GM20431 (cell line): ENCODE measurements around the gene GLCCI1.
"Not testable (repeated sequence)": the region's sequence is repeated elsewhere in the genome, so short reads cannot be mapped to it uniquely, and the experiment has no call there.

Experiments
- in situ Hi-C: fragments of 300-500 bp; cut with MseI, MboI; formaldehyde crosslinking; loops from one replicate; pipeline ENCODE4 v1.15.0; 2020; ENCODE audit warnings: low sequenced_read_pairs; ENCODE audit not compliant: unreplicated experiment

GLCCI1 gene

DNA sequence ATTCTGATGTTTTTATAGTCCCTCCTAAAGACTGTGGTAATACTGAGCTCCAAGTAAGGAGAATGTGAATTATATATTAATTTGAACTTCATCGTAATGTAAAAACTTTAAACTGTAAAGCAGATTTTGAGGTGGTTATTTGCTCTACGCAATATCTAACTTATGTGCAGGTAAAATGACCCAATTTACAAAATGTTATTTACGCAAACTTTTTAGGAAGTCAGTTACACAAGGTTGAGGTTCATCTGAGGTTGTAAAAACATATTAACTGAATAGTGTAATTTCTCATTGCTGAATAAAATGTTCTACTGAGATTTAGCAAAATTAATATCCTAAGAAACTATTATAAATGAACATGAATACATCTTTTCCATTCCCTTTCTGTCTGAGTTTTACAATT, 15.8 kb downstream of the GLCCI1 start:
- in situ Hi-C loops: no loop called here

DNA sequence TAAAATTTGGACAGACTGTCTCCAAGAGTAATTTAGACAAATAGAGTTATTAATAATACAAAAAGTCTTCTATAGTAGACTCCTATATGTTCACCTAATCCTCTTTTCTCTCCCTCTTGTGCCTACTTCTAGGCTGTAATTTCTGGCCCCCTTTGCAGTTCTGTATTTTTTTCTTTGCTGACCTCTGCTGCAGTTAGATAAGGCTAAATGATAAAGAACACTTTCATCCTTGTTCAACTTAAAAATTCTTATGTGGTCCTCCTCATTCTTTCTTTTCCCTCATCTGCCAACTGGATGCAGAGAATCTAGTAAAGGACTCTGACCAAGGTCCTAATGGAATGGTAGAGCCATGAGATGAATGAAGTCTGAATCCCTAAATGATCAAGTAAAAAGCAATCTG, 20.1 kb downstream of the GLCCI1 start:
- in situ Hi-C loops: no loop called here

DNA sequence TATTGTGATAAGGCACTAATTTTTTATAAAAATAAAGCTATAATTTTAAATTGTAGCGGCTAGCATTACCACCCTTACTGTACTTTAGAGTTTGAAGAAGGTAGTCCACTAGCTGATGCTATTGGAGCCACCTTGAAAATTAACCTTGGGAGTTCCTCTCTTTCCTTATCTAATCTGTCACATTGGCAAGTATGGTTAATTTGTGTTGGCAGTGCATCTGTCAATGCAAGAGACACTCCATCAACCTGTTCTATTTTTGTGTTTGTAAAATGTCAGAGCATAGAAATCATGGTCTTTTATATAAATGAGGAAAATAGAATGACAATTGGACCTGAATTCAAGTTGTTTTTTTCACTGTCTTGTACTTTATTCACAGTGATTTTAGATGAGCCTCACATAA, 20.5 kb downstream of the GLCCI1 start:
- in situ Hi-C loops: no loop called here

DNA sequence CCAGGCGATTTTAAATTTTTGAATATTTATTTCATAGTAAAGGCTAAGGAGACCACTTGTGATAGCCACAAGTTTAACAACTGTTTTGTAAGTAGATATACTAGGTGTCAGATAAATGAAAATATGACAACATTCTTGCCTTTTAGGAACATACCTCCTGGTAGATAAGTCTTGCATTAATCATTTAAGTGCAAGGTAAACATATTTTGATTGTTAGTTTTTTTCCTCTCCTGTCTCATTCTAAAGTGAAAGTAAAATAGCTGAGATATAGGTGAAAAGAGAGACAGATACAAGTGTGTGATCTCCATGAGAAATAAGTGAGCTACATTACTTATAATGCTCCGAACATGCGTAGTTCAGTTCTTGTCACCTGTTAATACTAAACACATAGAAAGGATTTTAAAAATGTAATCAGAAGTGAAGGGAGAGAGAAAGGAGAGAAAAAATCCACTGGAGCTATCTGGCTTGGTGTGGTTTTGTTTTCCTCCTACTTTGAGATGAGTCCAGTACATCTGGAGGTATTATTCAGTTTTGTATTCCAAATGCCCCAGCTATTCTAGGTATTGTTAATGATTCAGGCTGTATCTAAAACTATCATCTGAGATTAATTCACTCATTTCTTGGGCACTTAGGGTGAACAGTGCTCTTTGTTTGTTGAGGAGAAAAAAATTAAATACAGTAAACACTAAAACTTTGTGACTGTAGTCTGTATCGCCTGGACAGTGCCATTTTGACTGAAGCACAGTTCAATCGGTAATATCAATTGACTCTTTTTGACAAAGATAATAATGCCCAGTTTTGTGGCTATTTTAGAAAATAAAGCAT, 21.2 kb downstream of the GLCCI1 start:
- in situ Hi-C loops: no loop called here

DNA sequence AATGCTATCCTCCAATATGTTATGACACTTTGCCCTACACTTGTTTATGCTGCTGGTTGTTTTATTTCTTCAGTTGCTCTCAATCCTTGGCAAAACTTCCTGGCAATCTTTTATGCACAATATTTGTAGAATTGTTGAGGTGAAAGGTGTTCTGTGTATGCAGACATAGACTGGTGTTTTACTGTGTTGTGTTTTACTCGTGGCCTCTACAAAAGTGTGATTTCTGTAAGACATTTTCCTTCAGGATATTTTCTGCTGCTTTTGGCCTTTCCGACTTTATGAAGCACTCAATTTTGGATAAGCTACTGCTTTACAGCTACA, 21.8 kb downstream of the GLCCI1 start:
- in situ Hi-C loops: no loop called here

DNA sequence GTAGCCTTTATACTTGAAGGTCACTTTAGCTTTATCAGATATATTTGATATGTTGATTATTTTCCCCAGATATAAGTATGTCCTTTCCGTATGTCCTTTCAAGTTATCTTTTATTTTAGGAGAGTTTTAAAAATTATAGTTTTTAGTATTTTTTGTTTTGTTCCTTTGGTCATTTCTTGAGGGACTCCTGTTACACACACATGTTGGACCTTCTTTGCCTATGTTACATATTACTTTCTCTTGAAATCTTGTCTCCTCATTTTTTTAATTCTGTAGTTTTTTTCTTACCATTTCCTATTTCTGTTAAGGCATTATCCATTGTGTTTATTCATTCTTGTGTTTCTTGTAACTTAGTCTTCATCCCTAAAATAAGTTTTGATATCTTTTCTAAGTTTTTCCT, 23.9 kb downstream of the GLCCI1 start:
- in situ Hi-C loops: no loop called here

DNA sequence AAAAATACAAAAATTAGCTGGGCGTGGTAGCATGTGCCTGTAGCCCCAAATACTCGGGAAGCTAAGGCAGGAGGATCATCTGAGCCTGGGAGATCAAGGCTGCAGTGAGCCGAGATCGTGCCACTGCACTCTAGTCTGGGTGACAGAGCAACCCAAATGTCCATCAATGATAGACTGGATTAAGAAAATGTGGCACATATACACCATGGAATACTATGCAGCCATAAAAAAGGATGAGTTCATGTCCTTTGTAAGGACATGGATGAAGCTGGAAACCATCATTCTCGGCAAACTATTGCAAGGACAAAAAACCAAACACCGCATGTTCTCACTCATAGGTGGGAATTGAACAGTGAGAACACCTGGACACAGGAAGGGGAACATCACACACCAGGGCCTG, 26.8 kb downstream of the GLCCI1 start:
- in situ Hi-C loops: not testable (repeated sequence)

DNA sequence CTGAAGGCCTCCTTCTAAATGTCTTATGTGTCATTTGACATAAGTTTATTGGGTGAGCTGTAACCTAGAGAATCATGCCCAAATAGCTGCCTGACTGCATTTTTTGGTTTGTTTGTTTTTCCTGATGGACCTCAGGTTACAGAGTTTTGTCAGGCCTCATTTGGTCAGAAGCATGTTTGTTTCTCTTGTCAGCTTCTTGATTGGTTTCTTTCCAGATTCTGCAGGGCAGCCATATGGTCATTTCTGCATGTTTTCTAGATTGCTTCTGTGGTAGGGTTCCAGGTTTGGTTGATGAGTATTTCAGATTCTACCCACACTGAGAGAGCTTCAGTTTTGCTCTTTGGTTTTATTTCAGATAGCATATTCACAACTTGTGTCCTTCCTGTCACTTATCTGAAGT, 28.0 kb downstream of the GLCCI1 start:
- in situ Hi-C loops: no loop called here

DNA sequence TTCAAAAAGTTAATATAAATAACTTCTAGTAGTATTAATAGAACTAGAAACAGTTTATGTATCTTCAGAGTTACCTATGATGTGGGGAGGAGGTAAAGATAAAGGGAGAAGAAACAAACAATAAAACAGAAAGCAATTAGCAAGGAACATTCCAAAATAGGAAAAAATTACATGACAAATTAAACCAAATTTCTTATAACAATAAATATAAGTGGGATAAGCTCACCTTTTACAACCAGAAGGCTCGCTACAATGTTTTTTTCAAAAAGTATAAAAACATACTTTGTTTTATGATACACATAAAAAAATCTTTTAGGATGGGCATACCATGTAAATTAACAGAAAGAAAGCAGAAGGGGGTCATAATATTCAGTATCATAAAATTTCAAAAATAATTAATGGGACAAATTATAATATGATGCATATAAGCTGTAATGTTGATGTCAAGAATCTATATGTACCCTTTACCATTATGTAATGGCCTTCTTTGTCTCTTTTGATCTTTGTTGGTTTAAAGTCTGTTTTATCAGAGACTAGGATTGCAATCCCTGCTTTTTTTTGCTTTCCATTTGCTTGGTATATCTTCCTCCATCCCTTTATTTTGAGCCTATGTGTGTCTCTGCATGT, 31.8 kb downstream of the GLCCI1 start:
- in situ Hi-C loops: no loop called here

DNA sequence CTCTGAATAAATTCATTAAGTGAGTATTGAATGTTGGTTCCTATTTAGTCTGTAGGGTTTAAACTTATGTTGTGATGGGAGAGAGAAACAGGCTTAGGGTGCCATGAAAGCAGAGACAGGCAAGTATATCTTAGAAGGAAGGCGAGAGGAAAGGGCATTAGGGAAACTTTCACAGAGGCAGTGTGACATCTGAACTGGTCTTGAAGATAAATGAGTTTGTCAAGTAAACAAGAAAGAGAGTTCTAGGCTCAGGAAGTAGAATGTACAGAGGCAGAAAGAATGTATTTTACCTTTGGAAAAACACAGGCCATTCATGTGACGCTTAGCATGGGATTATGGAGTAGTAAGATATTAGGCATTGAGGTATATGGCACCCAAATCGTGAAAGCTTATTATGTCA, 34.5 kb downstream of the GLCCI1 start:
- in situ Hi-C loops: no loop called here

DNA sequence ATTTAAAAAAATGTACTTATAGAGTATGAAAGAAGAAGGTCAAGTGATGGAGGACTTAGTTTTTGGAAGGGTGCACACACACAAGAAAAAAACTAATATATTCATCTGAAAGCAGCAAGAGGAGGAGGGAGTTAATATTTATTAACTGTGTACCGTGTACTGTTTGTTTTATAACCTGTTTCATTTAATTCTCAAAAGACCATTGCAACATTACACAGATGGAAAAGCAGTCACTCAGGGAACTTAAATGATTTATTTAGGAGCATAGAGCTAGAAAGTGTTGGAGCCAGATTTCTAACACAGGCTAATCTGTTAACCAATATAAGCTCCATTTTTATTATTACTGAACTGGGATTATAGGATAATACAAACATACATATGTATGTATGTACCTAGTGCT, 36.7 kb downstream of the GLCCI1 start:
- in situ Hi-C loops: no loop called here

DNA sequence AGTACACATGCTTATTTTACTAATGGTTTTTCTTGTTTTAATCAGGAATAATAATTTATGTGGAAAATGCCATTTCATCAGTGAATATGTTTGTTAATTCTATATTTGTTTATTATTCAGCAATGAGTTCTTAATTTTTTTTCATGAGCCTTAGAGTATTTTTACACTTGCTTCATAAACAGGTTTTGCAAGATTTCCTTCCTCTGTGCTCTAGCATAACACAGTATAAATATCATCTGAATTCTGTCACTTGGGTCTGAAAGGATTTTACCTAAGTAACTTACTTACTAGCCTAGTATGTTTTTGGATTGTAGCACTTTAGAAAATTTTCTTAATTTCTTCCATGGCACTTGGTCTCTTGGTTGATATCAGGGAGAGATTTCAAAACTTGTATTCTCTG, 45.8 kb downstream of the GLCCI1 start:
- in situ Hi-C loops: no loop called here

DNA sequence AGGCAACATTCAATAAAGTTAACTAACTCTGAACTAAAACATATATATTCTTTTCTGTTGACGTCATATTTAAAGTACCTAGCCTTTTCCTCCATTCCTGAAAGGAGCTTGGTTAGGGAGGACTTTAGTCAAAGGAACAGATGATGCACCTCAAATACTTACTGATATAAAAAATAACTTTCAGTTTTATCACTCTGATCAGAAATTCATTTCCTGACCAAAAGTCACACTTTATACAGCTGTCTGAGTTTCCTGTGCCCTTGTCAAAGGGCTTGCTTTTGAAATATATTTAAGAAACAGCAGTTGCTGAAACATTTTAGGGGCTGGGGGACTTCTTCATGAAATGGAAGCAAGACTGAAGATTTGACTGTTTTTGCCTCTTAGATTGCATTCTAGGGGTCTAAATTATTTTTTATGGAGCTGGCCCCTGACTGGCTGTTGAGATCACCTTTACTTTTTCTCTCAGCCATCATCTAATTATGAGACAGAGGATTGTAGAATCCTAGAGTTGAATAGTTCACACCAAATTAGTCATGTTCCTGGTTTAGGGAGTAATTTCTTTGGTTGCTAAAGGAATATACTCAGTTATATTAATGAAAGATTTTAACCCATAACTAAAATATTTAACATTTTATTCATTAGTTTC, 46.6 kb downstream of the GLCCI1 start:
- in situ Hi-C loops: no loop called here

DNA sequence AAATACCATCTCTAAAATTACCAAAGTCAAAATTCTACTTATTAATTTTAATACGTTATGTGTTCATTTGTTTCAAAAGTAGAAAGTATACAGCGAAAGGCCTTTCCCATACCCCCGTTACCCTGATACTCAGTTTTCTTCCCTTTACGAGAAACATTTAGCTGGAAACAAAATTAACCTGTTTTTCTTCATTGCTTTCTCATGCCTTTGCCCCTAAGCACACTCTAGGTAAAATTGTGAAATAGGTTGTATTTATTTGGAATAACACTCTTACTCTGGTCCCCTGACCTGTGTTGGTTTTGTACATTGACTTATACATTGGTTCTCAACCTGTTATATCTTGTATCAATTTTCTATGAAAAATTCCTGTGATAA, 47.1 kb downstream of the GLCCI1 start:
- in situ Hi-C loops: no loop called here

DNA sequence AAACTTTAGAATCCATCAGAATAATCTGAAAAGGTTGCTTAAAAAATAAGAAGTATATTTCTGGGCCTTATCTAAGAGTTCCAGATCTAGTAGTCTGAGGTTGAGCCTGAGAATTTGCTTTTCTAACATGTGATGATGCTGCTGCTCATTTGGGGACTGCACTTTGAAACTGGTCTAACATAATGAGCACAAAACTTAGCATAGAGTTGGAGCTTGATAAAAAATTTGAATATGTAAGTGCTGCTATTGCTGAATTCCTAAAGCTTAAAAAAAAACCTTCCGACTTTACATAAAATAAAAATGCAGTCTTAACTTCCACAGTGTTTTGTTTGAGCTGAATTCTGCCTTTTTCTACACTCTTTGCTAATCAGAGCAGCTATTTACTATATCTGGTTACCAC, 48.8 kb downstream of the GLCCI1 start:
- in situ Hi-C loops: no loop called here

DNA sequence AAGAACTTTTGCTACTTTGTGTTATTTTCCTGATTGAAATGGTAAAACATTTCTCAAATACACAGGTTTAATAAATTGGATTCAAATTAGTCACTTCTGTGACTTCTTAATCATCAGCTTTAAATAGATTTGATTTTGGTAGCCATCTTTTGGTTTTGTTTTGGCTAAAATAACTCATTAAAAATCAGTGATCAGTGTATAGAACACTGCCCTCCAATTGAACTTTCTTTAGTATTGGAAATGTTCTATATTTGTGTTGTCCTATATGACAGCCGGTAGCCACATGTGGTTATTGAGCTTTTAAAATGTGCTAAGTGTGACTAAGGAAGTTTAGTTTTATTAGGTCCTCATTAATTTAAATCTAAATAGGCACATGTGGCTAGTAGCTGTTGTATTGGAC, 50.4 kb downstream of the GLCCI1 start:
- in situ Hi-C loops: no loop called here

DNA sequence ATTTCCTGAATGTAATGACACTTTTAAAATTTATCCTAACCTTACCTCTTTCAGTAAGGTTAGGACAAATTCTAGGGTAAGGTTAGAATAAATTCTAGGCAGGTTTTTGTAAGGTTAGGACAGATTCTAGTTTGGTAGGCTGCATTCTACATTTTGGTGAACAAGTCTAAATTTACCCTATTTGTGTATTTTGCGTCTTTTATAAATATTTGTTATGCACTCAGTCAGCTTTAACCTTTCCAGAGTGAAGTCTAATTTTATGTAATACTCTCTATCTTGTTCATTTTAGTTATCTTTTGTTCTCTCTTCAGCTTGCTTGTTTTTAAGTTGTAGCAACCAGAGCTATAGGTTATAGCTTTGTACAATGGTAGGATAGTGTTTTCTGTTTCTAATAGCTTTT, 54.0 kb downstream of the GLCCI1 start:
- in situ Hi-C loops: no loop called here

DNA sequence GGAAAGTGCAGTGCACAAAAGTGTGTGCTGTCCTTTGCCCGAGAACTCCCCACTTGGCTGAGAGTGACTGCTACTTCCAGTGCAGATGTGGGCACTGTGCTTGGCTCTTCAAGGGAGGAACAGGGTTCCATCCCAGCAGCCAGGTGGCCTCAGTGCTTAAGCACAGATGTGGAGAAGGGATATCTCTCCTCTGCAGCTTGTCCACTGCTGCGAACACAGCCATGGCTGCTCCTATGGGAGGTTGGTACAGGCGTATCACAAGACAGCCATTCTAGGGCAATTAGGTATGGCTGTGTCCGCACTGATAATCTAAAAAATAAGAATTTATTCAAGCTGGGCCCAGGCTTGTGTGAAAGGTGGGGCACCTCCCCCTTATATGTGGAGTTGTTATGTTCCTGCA, 66.6 kb downstream of the GLCCI1 start:
- in situ Hi-C loops: no loop called here

DNA sequence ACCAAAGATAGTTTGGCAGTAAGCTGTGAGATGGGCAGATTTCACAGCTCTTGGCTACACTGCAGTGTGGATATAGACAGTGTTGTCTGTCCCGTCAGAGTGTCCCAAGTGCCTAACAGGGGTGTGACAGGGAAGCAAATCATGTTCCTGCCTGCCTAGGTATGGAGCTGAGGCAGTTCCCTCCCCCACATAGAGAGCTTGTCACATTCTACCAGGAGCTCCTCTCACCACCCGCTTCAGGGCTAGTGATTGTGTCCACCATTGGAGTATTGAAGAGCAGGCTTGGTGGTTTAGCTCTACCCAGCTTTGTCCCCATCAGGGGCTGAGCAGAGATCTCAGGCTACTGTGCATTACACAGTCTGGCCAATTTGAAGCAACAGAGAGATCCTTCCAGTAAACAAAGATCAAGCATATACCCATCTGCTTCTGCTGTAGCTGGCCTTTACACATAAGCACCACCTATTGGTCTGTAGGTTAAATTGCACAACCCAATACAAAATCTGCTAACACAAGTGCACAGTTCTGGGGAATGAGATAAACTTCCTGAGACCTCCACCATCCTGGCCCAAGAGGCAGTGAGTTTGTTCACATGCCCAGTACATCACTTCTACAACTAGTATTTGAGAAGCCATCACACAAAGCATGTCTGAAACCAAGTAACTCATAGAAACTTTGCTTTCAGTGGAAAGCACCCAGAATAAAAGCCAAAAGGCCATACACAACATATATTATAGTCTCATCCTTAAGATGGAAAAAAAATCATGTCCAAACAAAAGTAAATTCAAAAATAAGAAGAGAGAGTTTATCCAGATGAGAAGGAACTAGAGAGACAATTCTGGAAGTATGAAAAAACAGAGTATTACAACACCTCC, 67.3 kb downstream of the GLCCI1 start:
- in situ Hi-C loops: no loop called here

DNA sequence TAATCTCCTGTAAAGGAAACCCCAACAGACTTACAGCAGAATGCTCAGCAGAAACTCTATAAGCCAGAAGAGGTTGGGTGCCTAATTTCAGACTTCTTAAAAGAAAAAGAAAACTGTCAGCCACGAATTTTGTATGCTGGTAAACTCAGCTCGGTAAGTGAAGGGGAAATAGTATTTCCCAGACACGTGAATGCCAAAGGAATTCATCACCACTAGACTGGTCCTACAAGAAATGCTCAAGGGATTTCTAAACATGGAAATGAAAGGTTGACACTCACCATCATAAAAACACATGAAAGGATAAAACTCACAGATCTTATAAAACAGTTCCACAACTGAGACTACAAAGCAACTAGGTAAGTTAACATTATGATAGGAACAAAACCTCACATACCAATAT, 68.6 kb downstream of the GLCCI1 start:
- in situ Hi-C loops: no loop called here
